NB4 (cell line): ENCODE data around the gene CDYL.

Source experiments
- DNase-seq: peaks from one replicate; pipeline ENCODE4 v3.0.0; 2010; ENCODE audit warnings: low read depth
- H3K4me3 ChIP-seq: one replicate; pipeline ENCODE4 v1.5.1; 2011; ENCODE audit warnings: mild to moderate bottlenecking, low read depth, low read length, moderate library complexity
- MYC ChIP-seq: IDR thresholded peaks from 2 replicates; pipeline ENCODE4 v1.6.1; 2011; ENCODE audit warnings: low read depth, low read length
- POLR2A ChIP-seq: IDR thresholded peaks from 2 replicates; pipeline ENCODE4 v1.6.1; 2011; ENCODE audit warnings: mild to moderate bottlenecking; ENCODE audit not compliant: insufficient read length; ENCODE audit errors: extremely low read depth
- TF ChIP-seq, protein P1 (sequence below): IDR thresholded peaks from 2 replicates; pipeline ENCODE4 v1.6.1; 2011; ENCODE audit warnings: low read depth, low read length
- TF ChIP-seq, protein P2 (sequence below): IDR thresholded peaks from one replicate; pipeline ENCODE4 v1.5.1; 2012; ENCODE audit warnings: low read depth, low read length

The CDYL gene

GRCh38 chr6:4788953-4789584, 12.9 kb downstream of the CDYL start:
- H3K4me3 ChIP-seq = no peak overlapping the region
- no peak for TF ChIP-seq MYC
- TF ChIP-seq, protein P1, sequence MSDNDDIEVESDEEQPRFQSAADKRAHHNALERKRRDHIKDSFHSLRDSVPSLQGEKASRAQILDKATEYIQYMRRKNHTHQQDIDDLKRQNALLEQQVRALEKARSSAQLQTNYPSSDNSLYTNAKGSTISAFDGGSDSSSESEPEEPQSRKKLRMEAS = no peak
- TF ChIP-seq POLR2A = no peak
- TF ChIP-seq, protein P2, sequence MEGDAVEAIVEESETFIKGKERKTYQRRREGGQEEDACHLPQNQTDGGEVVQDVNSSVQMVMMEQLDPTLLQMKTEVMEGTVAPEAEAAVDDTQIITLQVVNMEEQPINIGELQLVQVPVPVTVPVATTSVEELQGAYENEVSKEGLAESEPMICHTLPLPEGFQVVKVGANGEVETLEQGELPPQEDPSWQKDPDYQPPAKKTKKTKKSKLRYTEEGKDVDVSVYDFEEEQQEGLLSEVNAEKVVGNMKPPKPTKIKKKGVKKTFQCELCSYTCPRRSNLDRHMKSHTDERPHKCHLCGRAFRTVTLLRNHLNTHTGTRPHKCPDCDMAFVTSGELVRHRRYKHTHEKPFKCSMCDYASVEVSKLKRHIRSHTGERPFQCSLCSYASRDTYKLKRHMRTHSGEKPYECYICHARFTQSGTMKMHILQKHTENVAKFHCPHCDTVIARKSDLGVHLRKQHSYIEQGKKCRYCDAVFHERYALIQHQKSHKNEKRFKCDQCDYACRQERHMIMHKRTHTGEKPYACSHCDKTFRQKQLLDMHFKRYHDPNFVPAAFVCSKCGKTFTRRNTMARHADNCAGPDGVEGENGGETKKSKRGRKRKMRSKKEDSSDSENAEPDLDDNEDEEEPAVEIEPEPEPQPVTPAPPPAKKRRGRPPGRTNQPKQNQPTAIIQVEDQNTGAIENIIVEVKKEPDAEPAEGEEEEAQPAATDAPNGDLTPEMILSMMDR = no peak
- DNase-seq = no peak

DNA sequence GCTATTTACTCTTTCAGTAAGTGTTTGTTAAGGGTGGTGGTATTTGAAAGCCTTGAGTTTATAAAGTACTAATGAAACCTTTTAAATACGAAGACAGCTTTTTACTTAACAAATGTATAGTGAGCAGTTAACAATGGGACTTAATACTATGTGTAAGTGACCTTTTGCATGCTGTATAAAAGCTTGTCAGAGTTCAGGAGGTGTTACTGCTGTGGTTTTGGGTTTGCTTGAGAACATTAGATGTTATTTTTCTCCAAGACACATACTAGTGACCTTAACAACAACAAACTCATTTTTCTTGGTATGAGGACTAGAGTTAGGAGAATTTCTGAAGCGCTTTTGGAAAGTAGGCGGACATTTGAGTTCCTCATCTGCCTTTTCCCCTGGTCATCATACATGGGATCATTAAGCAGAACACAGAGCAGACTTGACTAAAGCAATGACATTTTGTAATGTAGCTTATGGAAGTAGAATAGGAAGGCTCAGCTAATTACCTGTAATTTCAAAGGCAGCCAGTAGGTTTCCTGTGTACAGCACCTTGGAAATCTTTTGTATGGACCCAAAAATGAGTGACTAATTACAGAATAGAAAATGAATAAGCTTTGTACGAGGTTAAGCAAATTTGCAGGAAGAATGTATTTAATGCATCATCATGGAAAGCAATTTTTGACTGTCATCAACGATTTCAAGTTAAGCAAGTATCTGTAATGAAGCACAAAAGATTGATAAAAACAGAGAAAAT, 14.1 kb downstream of the CDYL start:
- TF ChIP-seq MYC (no peak), POLR2A (no peak)
- TF ChIP-seq, protein P1 = no peak
- TF ChIP-seq, protein P2 = no peak
- DNase-seq = peak; percentile 16
- H3K4me3 ChIP-seq = no peak overlapping the region

- TF ChIP-seq, protein P2 = no peak
- no peak for DNase-seq
- no peak overlapping the region for H3K4me3 ChIP-seq
These were observed 18.0 kb downstream of the CDYL start for GRCh38 chr6:4794140-4794707.

- TF ChIP-seq, protein P2 = no peak
- TF ChIP-seq, protein P1 = no peak
- no peak for TF ChIP-seq POLR2A
- H3K4me3 ChIP-seq = no peak overlapping the region
- no peak for DNase-seq
These were observed 21.4 kb downstream of the CDYL start for GRCh38 chr6:4797587-4797986.

DNA sequence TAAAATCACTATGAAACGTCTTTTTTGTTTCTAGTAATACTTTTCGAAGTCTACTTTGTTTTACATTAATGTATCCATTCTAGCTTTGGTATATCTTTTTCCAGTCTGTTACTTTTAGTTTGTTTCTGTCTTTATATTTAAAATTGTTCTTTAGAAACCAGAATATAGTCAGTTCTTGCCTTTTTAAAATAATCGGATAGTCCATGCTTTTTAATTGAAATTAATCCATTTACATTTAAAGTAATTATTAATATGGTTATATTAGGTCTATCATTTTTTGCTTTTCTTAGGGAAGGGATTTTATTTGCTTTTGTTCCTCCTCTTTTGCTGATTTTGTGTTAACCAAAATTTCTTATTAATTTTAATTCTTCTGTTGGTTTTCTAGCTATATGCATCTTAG, 23.7 kb downstream of the CDYL start:
- no peak overlapping the region for H3K4me3 ChIP-seq
- no peak for DNase-seq
- TF ChIP-seq POLR2A (no peak), MYC (no peak)
- TF ChIP-seq, protein P2 = no peak
- TF ChIP-seq, protein P1 = no peak
